ENCODE measurements around the gene PER2. TPM values are rescaled to one million over a fixed set of nuclear protein-coding genes. Genes with fewer than 3 reads are reported as not detected.
A peak's percentile ranks its signal among the peaks of the same experiment; 100 is the strongest.

Gene PER2
- total and polyA plus RNA-seq, 7 experiments from 2014 or later: 7.0 to 28.6 (median 13.5) TPM

- Histone ChIP-seq H3K4me1 (ENCODE audit: control insufficient read depth in 2 of 2, insufficient read depth in 2 of 2, low read length in 2 of 2) (peaks cover 3 to 5% of the 10 kb centered on the region in 2 donors), H3K36me3 (ENCODE audit: control insufficient read depth in 2 of 3, insufficient read depth in 3 of 3, low read length in 3 of 3) (peaks cover 0 to 15% (median 0%) of the 10 kb centered on the region in 3 experiments), H3K27me3 (ENCODE audit: control insufficient read depth in 2 of 2, insufficient read depth in 2 of 2, low read length in 2 of 2) (no peaks in the 10 kb centered on the region), H3K9me3 (ENCODE audit: control insufficient read depth in 2 of 3, low read length in 3 of 3) (no peaks in the 10 kb centered on the region), H3K4me3 (ENCODE audit: low read length) (no peak overlapping the region), H3K27ac (ENCODE audit: low read depth, low read length) (no peak overlapping the region)
- Mint-ChIP-seq H3K36me3 (peaks cover 0 to 13% (median 5%) of the 10 kb centered on the region in 5 donors), H3K27me3 (peaks cover 0 to 21% (median 0%) of the 10 kb centered on the region in 5 donors), H3K9me3 (no peaks in the 10 kb centered on the region), H3K4me3 (no peak overlapping the region), H3K4me1 (peaks cover 9 to 13% (median 10%) of the 10 kb centered on the region in 7 donors), H3K27ac (no peak overlapping the region)
- CTCF ChIA-PET: interaction anchor here (0.6 kb wide), 1 partner anchor 11 kb away, joined by 3 read pairs; no protein-coding TSS in a partner anchor
- DNase-seq: no peak
- intact Hi-C loops (cut with micrococcal nuclease): no loop called here
- POLR2A ChIA-PET: no interaction called here
- ATAC-seq: no peak
Observed at GRCh38 chr2:238225911-238226697, 62.3 kb downstream of the PER2 start.

DNA sequence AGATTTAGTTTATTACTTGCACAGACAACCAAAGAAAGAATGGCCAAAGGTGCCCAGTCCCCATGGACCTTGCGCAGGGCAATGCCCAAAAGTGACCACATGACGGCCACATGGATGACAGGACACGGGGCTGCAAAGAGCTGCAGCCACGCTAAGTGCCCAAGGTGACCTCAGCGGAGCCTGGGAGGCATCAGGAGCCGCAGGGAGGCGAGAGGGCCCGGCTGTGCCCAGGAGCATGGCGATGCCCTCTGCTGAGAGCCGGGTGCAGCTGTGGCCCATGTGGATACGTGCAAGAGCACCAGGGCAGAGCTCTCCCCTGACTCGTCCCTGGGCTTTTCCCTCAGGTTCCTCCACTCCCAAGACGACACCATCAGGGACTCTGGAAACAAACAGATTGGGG lies 63.3 kb downstream of the PER2 start:
- intact Hi-C loops (cut with micrococcal nuclease): no loop called here
- Histone ChIP-seq H3K4me3 (ENCODE audit: low read length) (no peak overlapping the region), H3K9me3 (ENCODE audit: control insufficient read depth in 2 of 3, low read length in 3 of 3) (no peaks in the 10 kb centered on the region), H3K27ac (ENCODE audit: low read depth, low read length) (no peak overlapping the region), H3K27me3 (ENCODE audit: control insufficient read depth in 2 of 2, insufficient read depth in 2 of 2, low read length in 2 of 2) (no peaks in the 10 kb centered on the region), H3K4me1 (ENCODE audit: control insufficient read depth in 2 of 2, insufficient read depth in 2 of 2, low read length in 2 of 2) (no peaks in the 10 kb centered on the region), H3K36me3 (ENCODE audit: control insufficient read depth in 2 of 3, insufficient read depth in 3 of 3, low read length in 3 of 3) (peaks cover 0 to 15% (median 0%) of the 10 kb centered on the region in 3 experiments)
- no peaks in the 10 kb centered on the region for H3K9me3 Mint-ChIP-seq
- ChIA-PET POLR2A (no interaction called here), CTCF (interaction anchor here (0.6 kb wide), 1 partner anchor 10 kb away, joined by 3 read pairs; no protein-coding TSS in a partner anchor)
- H3K36me3 Mint-ChIP-seq: peaks cover 0 to 13% (median 5%) of the 10 kb centered on the region in 5 donors
- H3K27me3 Mint-ChIP-seq: peaks cover 0 to 13% (median 0%) of the 10 kb centered on the region in 5 donors
- ATAC-seq (no peak), DNase-seq (no peak)
- no peak overlapping the region for H3K27ac Mint-ChIP-seq
- no peak overlapping the region for H3K4me3 Mint-ChIP-seq
- peaks cover 0 to 7% (median 4%) of the 10 kb centered on the region in 7 donors for H3K4me1 Mint-ChIP-seq

GRCh38 chr2:238224356-238225035 lies 63.9 kb downstream of the PER2 start:
- POLR2A ChIA-PET: no interaction called here
- Histone ChIP-seq H3K27me3 (ENCODE audit: control insufficient read depth in 2 of 2, insufficient read depth in 2 of 2, low read length in 2 of 2) (no peaks in the 10 kb centered on the region), H3K36me3 (ENCODE audit: control insufficient read depth in 2 of 3, insufficient read depth in 3 of 3, low read length in 3 of 3) (peaks cover 0 to 15% (median 0%) of the 10 kb centered on the region in 3 experiments), H3K27ac (ENCODE audit: low read depth, low read length) (no peak overlapping the region), H3K4me3 (ENCODE audit: low read length) (no peak overlapping the region), H3K4me1 (ENCODE audit: control insufficient read depth in 2 of 2, insufficient read depth in 2 of 2, low read length in 2 of 2) (no peaks in the 10 kb centered on the region), H3K9me3 (ENCODE audit: control insufficient read depth in 2 of 3, low read length in 3 of 3) (no peaks in the 10 kb centered on the region)
- peaks cover 0 to 10% (median 0%) of the 10 kb centered on the region in 5 donors for H3K27me3 Mint-ChIP-seq
- CTCF ChIA-PET: no interaction called here
- H3K4me1 Mint-ChIP-seq: peaks cover 0 to 7% (median 4%) of the 10 kb centered on the region in 7 donors
- intact Hi-C loops (cut with micrococcal nuclease): no loop called here
- H3K4me3 Mint-ChIP-seq: no peak overlapping the region
- DNase-seq: no peak
- H3K27ac Mint-ChIP-seq: no peak overlapping the region
- H3K9me3 Mint-ChIP-seq: no peaks in the 10 kb centered on the region
- ATAC-seq: no peak
- peaks cover 0 to 13% (median 5%) of the 10 kb centered on the region in 5 donors for H3K36me3 Mint-ChIP-seq

DNA sequence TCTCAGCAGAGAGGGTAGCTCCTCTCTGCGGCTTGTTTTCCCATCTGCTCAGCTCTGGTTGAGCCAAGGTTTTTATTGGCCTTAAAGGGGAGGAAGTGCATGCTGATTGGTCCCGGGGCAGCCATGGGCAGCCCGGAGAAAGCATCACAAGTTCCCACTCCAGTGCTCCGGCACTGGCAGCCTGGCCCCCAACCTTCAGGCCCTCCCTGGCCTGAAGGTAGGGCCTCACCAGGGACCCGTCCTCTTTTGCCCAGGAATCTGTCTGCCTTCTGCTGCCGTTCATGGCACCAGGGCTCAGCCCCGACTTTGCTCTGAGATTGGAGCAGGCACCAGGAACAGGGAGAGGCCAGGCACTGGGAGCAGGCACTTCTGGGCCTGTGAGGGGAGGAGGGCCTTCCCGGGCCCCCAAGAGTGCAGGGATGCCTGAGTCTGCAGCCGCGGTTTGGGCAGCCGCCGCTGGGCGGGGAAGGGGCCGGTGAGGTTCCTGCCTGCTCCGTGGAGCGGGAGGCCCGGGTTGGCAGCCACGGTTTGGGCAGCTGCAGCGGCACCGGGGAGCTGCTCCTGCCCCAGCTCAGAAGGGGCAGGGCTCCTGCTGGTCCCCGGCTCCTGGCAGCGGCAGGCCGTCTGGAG lies 67.4 kb downstream of the PER2 start:
- H3K4me1 ChIP-seq (ENCODE audit: control insufficient read depth in 2 of 2, insufficient read depth in 2 of 2, low read length in 2 of 2): no peaks in the 10 kb centered on the region
- H3K4me3 Mint-ChIP-seq: peak overlapping the region in 2 of 10 donors; percentile 12 to 51
- no peak overlapping the region for H3K4me3 ChIP-seq (ENCODE audit: low read length)
- H3K4me1 Mint-ChIP-seq: peaks cover 0 to 2% (median 0%) of the 10 kb centered on the region in 7 donors
- DNase-seq (no peak), ATAC-seq (no peak)
- H3K36me3 Mint-ChIP-seq: peaks cover 0 to 5% (median 0%) of the 10 kb centered on the region in 5 donors
- POLR2A ChIA-PET: no interaction called here
- no peaks in the 10 kb centered on the region for H3K27me3 ChIP-seq (ENCODE audit: control insufficient read depth in 2 of 2, insufficient read depth in 2 of 2, low read length in 2 of 2)
- peaks cover 2 to 13% (median 5%) of the 10 kb centered on the region in 5 donors for H3K27me3 Mint-ChIP-seq
- no peaks in the 10 kb centered on the region for H3K9me3 Mint-ChIP-seq
- peak overlapping the region; percentile 21 for H3K27ac ChIP-seq (ENCODE audit: low read depth, low read length)
- H3K36me3 ChIP-seq (ENCODE audit: control insufficient read depth in 2 of 3, insufficient read depth in 3 of 3, low read length in 3 of 3): peaks cover 0 to 9% (median 0%) of the 10 kb centered on the region in 3 experiments
- CTCF ChIA-PET: no interaction called here
- no peaks in the 10 kb centered on the region for H3K9me3 ChIP-seq (ENCODE audit: control insufficient read depth in 2 of 3, low read length in 3 of 3)
- intact Hi-C loops (cut with micrococcal nuclease): no loop called here
- H3K27ac Mint-ChIP-seq: peak overlapping the region in 4 of 9 donors; percentile 26 to 65 (median 35)

DNA sequence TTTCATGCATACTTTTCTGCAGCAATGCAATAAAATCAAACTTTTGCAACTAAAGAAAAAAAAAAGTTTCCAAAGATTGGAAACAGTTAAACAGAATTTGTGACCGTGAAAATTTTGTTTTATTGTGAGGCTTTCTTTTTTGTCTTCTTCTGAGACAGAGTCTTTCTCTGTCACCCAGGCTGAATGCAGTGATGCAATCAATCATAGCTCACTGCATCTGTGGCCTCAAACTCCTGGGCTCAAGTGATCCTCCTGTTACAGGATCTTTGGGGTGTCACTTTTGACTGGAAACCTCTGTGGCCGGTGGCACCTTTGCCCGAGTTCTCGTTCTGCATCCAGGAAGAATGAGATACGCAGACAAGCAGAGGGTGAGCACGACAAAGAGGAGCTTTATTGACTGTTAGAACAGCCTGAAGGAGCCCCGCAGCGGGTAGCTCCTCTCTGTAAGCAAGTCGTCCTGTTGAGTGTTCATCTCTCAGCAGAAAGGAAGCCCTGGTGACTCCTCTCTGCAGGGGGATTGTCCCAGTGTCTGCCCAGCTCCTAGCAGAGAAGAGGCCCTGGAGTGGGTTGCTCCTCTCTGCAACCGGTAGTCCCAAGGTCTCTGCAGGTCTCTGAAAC lies 68.0 kb downstream of the PER2 start:
- DNase-seq: no peak
- POLR2A ChIA-PET: no interaction called here
- Histone ChIP-seq H3K9me3 (ENCODE audit: control insufficient read depth in 2 of 3, low read length in 3 of 3) (no peaks in the 10 kb centered on the region), H3K27ac (ENCODE audit: low read depth, low read length) (no peak overlapping the region), H3K4me1 (ENCODE audit: control insufficient read depth in 2 of 2, insufficient read depth in 2 of 2, low read length in 2 of 2) (no peaks in the 10 kb centered on the region), H3K4me3 (ENCODE audit: low read length) (no peak overlapping the region), H3K27me3 (ENCODE audit: control insufficient read depth in 2 of 2, insufficient read depth in 2 of 2, low read length in 2 of 2) (no peaks in the 10 kb centered on the region), H3K36me3 (ENCODE audit: control insufficient read depth in 2 of 3, insufficient read depth in 3 of 3, low read length in 3 of 3) (peaks cover 0 to 5% (median 0%) of the 10 kb centered on the region in 3 experiments)
- Mint-ChIP-seq H3K4me3 (peak overlapping the region in 2 of 10 donors; percentile 12 to 51), H3K27me3 (peaks cover 3 to 16% (median 6%) of the 10 kb centered on the region in 5 donors), H3K36me3 (peaks cover 0 to 5% (median 0%) of the 10 kb centered on the region in 5 donors), H3K27ac (peak overlapping the region in 3 of 9 donors; percentile 38 to 70 (median 65)), H3K9me3 (no peaks in the 10 kb centered on the region), H3K4me1 (peaks cover 0 to 1% (median 0%) of the 10 kb centered on the region in 7 donors)
- CTCF ChIA-PET: no interaction called here
- intact Hi-C loops (cut with micrococcal nuclease): no loop called here
- ATAC-seq: no peak

GRCh38 chr2:238216651-238217184 lies 71.7 kb downstream of the PER2 start:
- Mint-ChIP-seq H3K27ac (no peak overlapping the region), H3K4me1 (no peaks in the 10 kb centered on the region), H3K36me3 (peaks cover 0 to 11% (median 1%) of the 10 kb centered on the region in 5 donors), H3K4me3 (no peak overlapping the region), H3K9me3 (peaks cover 0 to 9% (median 0%) of the 10 kb centered on the region in 11 donors), H3K27me3 (peaks cover 11 to 32% (median 26%) of the 10 kb centered on the region in 5 donors)
- ChIA-PET CTCF (no interaction called here), POLR2A (interaction anchor here (1.2 kb wide), 1 partner anchor 15 kb away, joined by 4 read pairs; no protein-coding TSS in a partner anchor)
- Histone ChIP-seq H3K36me3 (ENCODE audit: control insufficient read depth in 2 of 3, insufficient read depth in 3 of 3, low read length in 3 of 3) (no peaks in the 10 kb centered on the region), H3K4me3 (ENCODE audit: low read length) (no peak overlapping the region), H3K4me1 (ENCODE audit: control insufficient read depth in 2 of 2, insufficient read depth in 2 of 2, low read length in 2 of 2) (no peaks in the 10 kb centered on the region), H3K9me3 (ENCODE audit: control insufficient read depth in 2 of 3, low read length in 3 of 3) (no peaks in the 10 kb centered on the region), H3K27me3 (ENCODE audit: control insufficient read depth in 2 of 2, insufficient read depth in 2 of 2, low read length in 2 of 2) (no peaks in the 10 kb centered on the region), H3K27ac (ENCODE audit: low read depth, low read length) (no peak overlapping the region)
- ATAC-seq (no peak), DNase-seq (no peak)
- intact Hi-C loops (cut with micrococcal nuclease): no loop called here
